ENCODE results near the gene TULP4. TPM values are rescaled to one million over a fixed set of nuclear protein-coding genes. Genes with fewer than 3 reads are reported as not detected.
A peak's percentile ranks its signal among the peaks of the same experiment; 100 is the strongest.

TULP4 gene
- polyA plus RNA-seq, 1 donor (not counting 4 experiments of a cell fraction or from before 2014, with no cell fraction given), result 13.1 TPM

- dilution Hi-C loops (cut with MboI; ENCODE audit: extremely low pct_ligation_motif_present, low sequenced_read_pairs), result no loop called here
- Histone ChIP-seq H3K79me2 (ENCODE audit: control insufficient read depth, insufficient read depth, low read length) (no peaks in the 10 kb centered on the region), H3K4me1 (ENCODE audit: control insufficient read depth, extremely low read depth, insufficient read depth, low read length) (peaks cover 13% of the 10 kb centered on the region), H3K27me3 (ENCODE audit: control insufficient read depth, extremely low read depth, insufficient read depth, low read length) (no peaks in the 10 kb centered on the region), H3K4me2 (ENCODE audit: control insufficient read depth, extremely low read depth, insufficient read depth, low read depth, low read length) (peak overlapping the region; percentile 91), H4K20me1 (ENCODE audit: control insufficient read depth, extremely low read depth, insufficient read depth, low read length) (no peaks in the 10 kb centered on the region), H3K9ac (ENCODE audit: control insufficient read depth, extremely low read depth, insufficient read depth, low read length) (peak overlapping the region; percentile 63), H3K27ac (ENCODE audit: control insufficient read depth, insufficient read depth, low read length) (peak overlapping the region; percentile 69), H3K9me3 (ENCODE audit: control insufficient read depth, low read depth, low read length) (no peaks in the 10 kb centered on the region), H3K4me3 (ENCODE audit: control insufficient read depth in 2 of 3, extremely low read depth in 1 of 3, insufficient read depth in 2 of 3, low read depth in 1 of 3, low read length in 3 of 3) (peak overlapping the region in 2 of 3 experiments; percentile 61 to 72), H2AFZ (ENCODE audit: control insufficient read depth, low read length) (peak overlapping the region; percentile 79), H3K36me3 (ENCODE audit: control insufficient read depth in 2 of 2, extremely low read depth in 1 of 2, insufficient read depth in 2 of 2, low read length in 2 of 2) (peaks cover 0 to 1% of the 10 kb centered on the region in 2 experiments), H3K9me1 (ENCODE audit: control insufficient read depth, extremely low read depth, insufficient read depth, low read length) (no peaks in the 10 kb centered on the region)
- FAIRE-seq, result peak; percentile 89
- peak; percentile 17 for DNase-seq (ENCODE audit: low read depth, low spot score)
- no peak for TF ChIP-seq EZH2 (IDR thresholded peaks at IDR 0.05; ENCODE audit: low read length)
- peak; percentile 45 to 69 (median 63) for TF ChIP-seq CTCF (optimal IDR thresholded peaks at IDR 0.05 in 1 of 3, IDR thresholded peaks at IDR 0.05 in 1 of 3, conservative IDR thresholded peaks at IDR 0.05 in 1 of 3; ENCODE audit: extremely low read depth in 1 of 3, insufficient read depth in 2 of 3, low read length in 3 of 3)
These were observed 206.2 kb downstream of the TULP4 start for GRCh38 chr6:158518191-158519127.

DNA sequence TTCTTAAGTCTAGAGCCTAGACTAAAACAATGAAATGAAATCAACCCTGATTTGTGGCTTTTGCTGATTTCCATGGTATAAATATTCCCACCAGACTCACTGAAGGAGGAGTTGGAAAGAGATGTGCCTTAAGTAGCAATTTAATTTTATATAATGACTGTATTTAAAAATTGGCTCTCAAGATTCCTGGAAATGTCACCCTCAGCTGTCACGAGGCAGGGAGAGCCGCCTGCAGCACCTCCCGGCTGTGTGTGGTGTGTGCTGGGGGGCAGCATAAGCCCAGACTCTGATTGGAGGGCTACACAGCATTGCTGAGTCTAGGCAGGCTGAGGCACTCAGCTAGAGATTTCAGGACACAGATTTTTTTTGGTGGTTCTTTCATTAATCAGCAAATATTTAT is 207.0 kb downstream of the TULP4 start:
- H3K9me1 ChIP-seq (ENCODE audit: control insufficient read depth, extremely low read depth, insufficient read depth, low read length), result no peaks in the 10 kb centered on the region
- H3K27ac ChIP-seq (ENCODE audit: control insufficient read depth, insufficient read depth, low read length), result no peak overlapping the region
- H2AFZ ChIP-seq (ENCODE audit: control insufficient read depth, low read length), result no peak overlapping the region
- no peak overlapping the region for H3K4me2 ChIP-seq (ENCODE audit: control insufficient read depth, extremely low read depth, insufficient read depth, low read depth, low read length)
- dilution Hi-C loops (cut with MboI; ENCODE audit: extremely low pct_ligation_motif_present, low sequenced_read_pairs), result no loop called here
- DNase-seq (ENCODE audit: low read depth, low spot score) (no peak), FAIRE-seq (no peak)
- H3K36me3 ChIP-seq (ENCODE audit: control insufficient read depth in 2 of 2, extremely low read depth in 1 of 2, insufficient read depth in 2 of 2, low read length in 2 of 2), result peaks cover 0 to 1% of the 10 kb centered on the region in 2 experiments
- TF ChIP-seq EZH2 (IDR thresholded peaks at IDR 0.05; ENCODE audit: low read length), result no peak
- TF ChIP-seq CTCF (optimal IDR thresholded peaks at IDR 0.05 in 1 of 3, IDR thresholded peaks at IDR 0.05 in 1 of 3, conservative IDR thresholded peaks at IDR 0.05 in 1 of 3; ENCODE audit: extremely low read depth in 1 of 3, insufficient read depth in 2 of 3, low read length in 3 of 3), result no peak
- H3K79me2 ChIP-seq (ENCODE audit: control insufficient read depth, insufficient read depth, low read length), result no peaks in the 10 kb centered on the region
- no peaks in the 10 kb centered on the region for H3K9me3 ChIP-seq (ENCODE audit: control insufficient read depth, low read depth, low read length)
- no peaks in the 10 kb centered on the region for H3K27me3 ChIP-seq (ENCODE audit: control insufficient read depth, extremely low read depth, insufficient read depth, low read length)
- no peaks in the 10 kb centered on the region for H4K20me1 ChIP-seq (ENCODE audit: control insufficient read depth, extremely low read depth, insufficient read depth, low read length)
- no peak overlapping the region for H3K4me3 ChIP-seq (ENCODE audit: control insufficient read depth in 2 of 3, extremely low read depth in 1 of 3, insufficient read depth in 2 of 3, low read depth in 1 of 3, low read length in 3 of 3)
- no peak overlapping the region for H3K9ac ChIP-seq (ENCODE audit: control insufficient read depth, extremely low read depth, insufficient read depth, low read length)
- H3K4me1 ChIP-seq (ENCODE audit: control insufficient read depth, extremely low read depth, insufficient read depth, low read length), result peaks cover 13% of the 10 kb centered on the region

All from keratinocyte (primary cell).